ENCODE data around the gene MLEC. TPM values are rescaled to one million over a fixed set of nuclear protein-coding genes. Genes with fewer than 3 reads are reported as not detected.

The MLEC gene
- total RNA-seq, 1 donor from 2014 or later: 152 TPM

DNA sequence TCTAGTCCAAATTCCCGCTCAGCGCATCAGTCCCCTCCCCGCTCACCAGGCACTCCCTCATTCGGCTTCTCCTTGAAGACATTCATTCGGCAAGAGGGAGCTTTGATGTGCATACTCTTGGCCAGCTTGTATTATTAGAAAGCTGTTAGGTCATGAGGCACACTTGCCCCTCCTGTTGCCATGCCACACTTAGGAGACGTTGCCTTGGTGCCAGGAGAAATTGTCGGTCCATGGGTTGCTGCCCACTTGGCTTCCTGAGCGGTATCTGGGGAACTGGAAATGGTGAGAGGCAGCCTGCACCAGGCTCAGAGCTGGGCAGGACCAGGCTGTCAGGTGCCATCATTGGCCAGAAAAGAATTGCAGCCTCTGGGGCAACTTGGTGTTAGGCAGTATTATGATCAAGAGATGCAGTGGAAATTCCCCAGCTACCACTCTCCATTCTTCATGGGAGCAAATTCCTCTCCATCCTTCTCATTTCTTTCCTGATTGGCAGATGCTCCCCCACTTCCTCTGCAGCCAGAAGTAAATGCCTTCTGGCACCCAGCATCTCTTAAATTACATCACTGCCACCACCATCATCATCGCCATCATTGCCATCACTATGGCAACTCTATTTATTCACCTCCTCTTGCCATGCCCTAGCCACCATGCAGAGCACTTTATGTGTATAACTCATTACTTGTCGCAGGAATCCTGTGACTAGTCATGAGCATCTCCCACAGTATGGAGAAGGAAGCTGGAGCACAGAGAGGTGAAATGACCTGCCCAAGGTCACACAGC, 34.1 kb upstream of the MLEC start:
- H3K4me2 ChIP-seq (ENCODE audit: low read length): no peak overlapping the region
- TF ChIP-seq, protein P1, sequence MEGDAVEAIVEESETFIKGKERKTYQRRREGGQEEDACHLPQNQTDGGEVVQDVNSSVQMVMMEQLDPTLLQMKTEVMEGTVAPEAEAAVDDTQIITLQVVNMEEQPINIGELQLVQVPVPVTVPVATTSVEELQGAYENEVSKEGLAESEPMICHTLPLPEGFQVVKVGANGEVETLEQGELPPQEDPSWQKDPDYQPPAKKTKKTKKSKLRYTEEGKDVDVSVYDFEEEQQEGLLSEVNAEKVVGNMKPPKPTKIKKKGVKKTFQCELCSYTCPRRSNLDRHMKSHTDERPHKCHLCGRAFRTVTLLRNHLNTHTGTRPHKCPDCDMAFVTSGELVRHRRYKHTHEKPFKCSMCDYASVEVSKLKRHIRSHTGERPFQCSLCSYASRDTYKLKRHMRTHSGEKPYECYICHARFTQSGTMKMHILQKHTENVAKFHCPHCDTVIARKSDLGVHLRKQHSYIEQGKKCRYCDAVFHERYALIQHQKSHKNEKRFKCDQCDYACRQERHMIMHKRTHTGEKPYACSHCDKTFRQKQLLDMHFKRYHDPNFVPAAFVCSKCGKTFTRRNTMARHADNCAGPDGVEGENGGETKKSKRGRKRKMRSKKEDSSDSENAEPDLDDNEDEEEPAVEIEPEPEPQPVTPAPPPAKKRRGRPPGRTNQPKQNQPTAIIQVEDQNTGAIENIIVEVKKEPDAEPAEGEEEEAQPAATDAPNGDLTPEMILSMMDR (IDR thresholded peaks at IDR 0.05; ENCODE audit: insufficient read depth, low read depth, low read length): no peak
- TF ChIP-seq EZH2 (IDR thresholded peaks at IDR 0.05; ENCODE audit: insufficient read depth, low read length): no peak
- H3K9me3 ChIP-seq (ENCODE audit: insufficient read depth, low read depth, low read length): no peaks in the 10 kb centered on the region
- no peak overlapping the region for H3K4me3 ChIP-seq (ENCODE audit: insufficient read depth, low read depth, low read length)
- no peak for FAIRE-seq
- no peak overlapping the region for H3K27ac Mint-ChIP-seq (ENCODE audit: unreplicated experiment)
- H3K27me3 ChIP-seq (ENCODE audit: insufficient read depth, low read length): peaks cover 42% of the 10 kb centered on the region
- peaks cover 23% of the 10 kb centered on the region for H3K27me3 Mint-ChIP-seq (ENCODE audit: low read depth, unreplicated experiment)
- no peak overlapping the region for H3K4me3 Mint-ChIP-seq (ENCODE audit: unreplicated experiment)
- no peak for DNase-seq (ENCODE audit: low read depth)
- no peak overlapping the region for H3K9ac ChIP-seq (ENCODE audit: low read length)
- no peaks in the 10 kb centered on the region for H3K4me1 Mint-ChIP-seq (ENCODE audit: low read depth, unreplicated experiment)
- no peaks in the 10 kb centered on the region for H3K36me3 Mint-ChIP-seq (ENCODE audit: low read depth, unreplicated experiment)
- H3K4me1 ChIP-seq (ENCODE audit: insufficient read depth, low read length): peaks cover 14% of the 10 kb centered on the region
- no peaks in the 10 kb centered on the region for H3K36me3 ChIP-seq (ENCODE audit: insufficient read depth, low read length)
- no peaks in the 10 kb centered on the region for H4K20me1 ChIP-seq (ENCODE audit: insufficient read depth, low read length)
- no peaks in the 10 kb centered on the region for H3K79me2 ChIP-seq (ENCODE audit: insufficient read depth, low read length)
- no peaks in the 10 kb centered on the region for H3K9me3 Mint-ChIP-seq (ENCODE audit: unreplicated experiment)
- H3K27ac ChIP-seq (ENCODE audit: low read depth, low read length): no peak overlapping the region
- H2AFZ ChIP-seq (ENCODE audit: low read depth, low read length): no peak overlapping the region

DNA sequence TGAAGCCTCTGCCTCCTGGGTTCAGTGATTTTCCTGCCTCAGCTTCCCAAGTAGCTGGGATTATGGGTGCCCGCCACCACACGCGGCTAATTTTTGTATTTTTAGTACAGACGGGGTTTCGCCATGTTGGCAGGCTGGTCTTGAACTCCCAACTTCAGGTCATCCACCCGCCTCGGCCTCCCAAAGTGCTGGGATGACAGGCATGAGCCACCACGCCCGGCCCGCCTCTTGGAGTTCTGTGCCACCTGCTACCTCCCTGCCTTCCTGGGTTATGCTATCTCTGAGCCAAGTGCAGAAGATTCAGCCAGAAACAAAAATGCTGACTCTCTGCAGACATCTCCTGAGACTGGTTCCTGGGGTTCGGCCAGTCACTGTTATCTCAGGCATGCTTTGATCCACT, 33.3 kb upstream of the MLEC start:
- Histone ChIP-seq H3K36me3 (ENCODE audit: insufficient read depth, low read length) (no peaks in the 10 kb centered on the region), H4K20me1 (ENCODE audit: insufficient read depth, low read length) (no peaks in the 10 kb centered on the region), H3K9me3 (ENCODE audit: insufficient read depth, low read depth, low read length) (no peaks in the 10 kb centered on the region), H3K9ac (ENCODE audit: low read length) (no peak overlapping the region), H2AFZ (ENCODE audit: low read depth, low read length) (no peak overlapping the region), H3K4me3 (ENCODE audit: insufficient read depth, low read depth, low read length) (no peak overlapping the region), H3K79me2 (ENCODE audit: insufficient read depth, low read length) (no peaks in the 10 kb centered on the region), H3K27me3 (ENCODE audit: insufficient read depth, low read length) (peaks cover 42% of the 10 kb centered on the region), H3K27ac (ENCODE audit: low read depth, low read length) (no peak overlapping the region), H3K4me1 (ENCODE audit: insufficient read depth, low read length) (peaks cover 13% of the 10 kb centered on the region), H3K4me2 (ENCODE audit: low read length) (no peak overlapping the region)
- Mint-ChIP-seq H3K9me3 (ENCODE audit: unreplicated experiment) (no peaks in the 10 kb centered on the region), H3K27me3 (ENCODE audit: low read depth, unreplicated experiment) (peaks cover 28% of the 10 kb centered on the region), H3K36me3 (ENCODE audit: low read depth, unreplicated experiment) (no peaks in the 10 kb centered on the region), H3K4me1 (ENCODE audit: low read depth, unreplicated experiment) (no peaks in the 10 kb centered on the region), H3K4me3 (ENCODE audit: unreplicated experiment) (no peak overlapping the region), H3K27ac (ENCODE audit: unreplicated experiment) (no peak overlapping the region)
- DNase-seq (ENCODE audit: low read depth) (no peak), FAIRE-seq (no peak)
- no peak for TF ChIP-seq EZH2 (IDR thresholded peaks at IDR 0.05; ENCODE audit: insufficient read depth, low read length)
- TF ChIP-seq, protein P1 (IDR thresholded peaks at IDR 0.05; ENCODE audit: insufficient read depth, low read depth, low read length): no peak

DNA sequence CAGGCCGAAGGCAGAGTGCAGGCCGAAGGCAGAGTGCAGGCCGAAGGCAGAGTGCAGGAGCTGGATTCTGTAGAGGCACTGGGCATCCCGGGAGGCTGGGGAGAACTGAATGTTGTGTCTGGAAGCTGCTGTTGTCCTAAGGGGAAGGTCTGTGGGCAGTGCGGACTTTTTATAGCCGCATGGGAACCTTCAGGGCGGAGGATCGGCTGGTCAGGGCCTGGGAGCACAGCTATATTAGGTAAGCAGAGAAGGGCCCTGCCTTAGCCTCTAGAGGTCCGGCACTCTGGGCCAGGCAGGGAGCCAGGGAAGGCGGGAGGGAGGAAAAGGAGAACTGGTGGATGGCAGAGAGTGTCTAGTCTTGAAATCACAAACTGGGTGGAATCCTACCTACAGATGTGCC, 32.3 kb upstream of the MLEC start:
- Histone ChIP-seq H3K27me3 (ENCODE audit: insufficient read depth, low read length) (peaks cover 37% of the 10 kb centered on the region), H3K79me2 (ENCODE audit: insufficient read depth, low read length) (no peaks in the 10 kb centered on the region), H3K9ac (ENCODE audit: low read length) (no peak overlapping the region), H3K4me1 (ENCODE audit: insufficient read depth, low read length) (peaks cover 3% of the 10 kb centered on the region), H3K4me2 (ENCODE audit: low read length) (no peak overlapping the region), H3K36me3 (ENCODE audit: insufficient read depth, low read length) (no peaks in the 10 kb centered on the region), H4K20me1 (ENCODE audit: insufficient read depth, low read length) (no peaks in the 10 kb centered on the region), H3K4me3 (ENCODE audit: insufficient read depth, low read depth, low read length) (no peak overlapping the region), H3K9me3 (ENCODE audit: insufficient read depth, low read depth, low read length) (no peaks in the 10 kb centered on the region), H3K27ac (ENCODE audit: low read depth, low read length) (no peak overlapping the region), H2AFZ (ENCODE audit: low read depth, low read length) (no peak overlapping the region)
- peaks cover 32% of the 10 kb centered on the region for H3K27me3 Mint-ChIP-seq (ENCODE audit: low read depth, unreplicated experiment)
- no peaks in the 10 kb centered on the region for H3K4me1 Mint-ChIP-seq (ENCODE audit: low read depth, unreplicated experiment)
- FAIRE-seq (no peak), DNase-seq (ENCODE audit: low read depth) (no peak)
- TF ChIP-seq EZH2 (IDR thresholded peaks at IDR 0.05; ENCODE audit: insufficient read depth, low read length): no peak
- TF ChIP-seq, protein P1 (IDR thresholded peaks at IDR 0.05; ENCODE audit: insufficient read depth, low read depth, low read length): no peak
- H3K27ac Mint-ChIP-seq (ENCODE audit: unreplicated experiment): no peak overlapping the region
- H3K4me3 Mint-ChIP-seq (ENCODE audit: unreplicated experiment): peak overlapping the region; percentile 18
- no peaks in the 10 kb centered on the region for H3K36me3 Mint-ChIP-seq (ENCODE audit: low read depth, unreplicated experiment)
- peaks cover 2% of the 10 kb centered on the region for H3K9me3 Mint-ChIP-seq (ENCODE audit: unreplicated experiment)
